ENCODE data around the gene GLB1L3. TPM values are rescaled to one million over a fixed set of nuclear protein-coding genes. Genes with fewer than 3 reads are reported as not detected.

GLB1L3 gene
- total and polyA plus RNA-seq, 11 donors = not detected

Other genes with a start within 250 kb of the GLB1L3 start
- gene JAM3, start 207.3 kb upstream of the GLB1L3 start, total RNA-seq = 10 to 100 TPM; 23.4 to 56.9 (median 34.3) TPM
- 10 to 100 TPM; 11.9 to 18.5 TPM for gene JAM3, start 207.3 kb upstream of the GLB1L3 start, polyA plus RNA-seq
- 10 to 100 TPM in 6 of 9 donors, 1 to 10 TPM in 3; 9.4 to 18.8 (median 11.0) TPM for gene NCAPD3, start 52.4 kb upstream of the GLB1L3 start, total RNA-seq
- 1 to 10 TPM; 4.7 to 9.8 TPM for gene NCAPD3, start 52.4 kb upstream of the GLB1L3 start, polyA plus RNA-seq
- gene VPS26B, start 51.7 kb upstream of the GLB1L3 start, total RNA-seq = 10 to 100 TPM; 35.0 to 49.6 (median 37.8) TPM
- 10 to 100 TPM; 19.6 to 36.8 TPM for gene VPS26B, start 51.7 kb upstream of the GLB1L3 start, polyA plus RNA-seq
- 10 to 100 TPM; 34.1 to 47.8 (median 41.9) TPM for gene THYN1, start 23.0 kb upstream of the GLB1L3 start, total RNA-seq
- gene THYN1, start 23.0 kb upstream of the GLB1L3 start, polyA plus RNA-seq = 10 to 100 TPM; 48.8 to 59.4 TPM
- gene ACAD8, start 22.8 kb upstream of the GLB1L3 start, total RNA-seq = 10 to 100 TPM; 23.2 to 48.2 (median 38.9) TPM
- 10 to 100 TPM; 21.0 to 37.1 TPM for gene ACAD8, start 22.8 kb upstream of the GLB1L3 start, polyA plus RNA-seq
- 1 to 10 TPM in 1 of 9 donors, under 1 TPM in 6, not detected in 2; 0.19 to 1.3 (median 0.37) TPM for gene GLB1L2, start 55.6 kb downstream of the GLB1L3 start, total RNA-seq
- under 1 TPM; 0.15 to 0.42 TPM for gene GLB1L2, start 55.6 kb downstream of the GLB1L3 start, polyA plus RNA-seq
- under 1 TPM in 6 of 9 donors, not detected in 3; 0.05 to 0.64 (median 0.15) TPM for gene B3GAT1, start 135.9 kb downstream of the GLB1L3 start, total RNA-seq
- under 1 TPM in 1 of 2 donors, not detected in 1; 0.04 TPM for gene B3GAT1, start 135.9 kb downstream of the GLB1L3 start, polyA plus RNA-seq

All from heart left ventricle (tissue), 11 donors.